Activated T-cell treated with anti-CD3 and anti-CD28 coated beads, Interleukin-2, amount 50 U/mL, for 72 hours (primary cell): Measurements from ENCODE around the gene IFT88. TPM values are rescaled to one million over a fixed set of nuclear protein-coding genes. Genes with fewer than 3 reads are reported as not detected.
A peak's percentile ranks its signal among the peaks of the same experiment; 100 is the strongest.

Source experiments
- ATAC-seq, 2 donors: fragments of 150-1000 bp; cut with Tn5 transposase; replicated peaks in 1 of 2; 2 replicates each; pipeline ENCODE4 v1.10.0; 2021; ENCODE audit warnings: moderate library complexity in 2 of 2, mild to moderate bottlenecking in 1 of 2
- DNase-seq, 2 donors: peaks; one replicate each; pipeline ENCODE4 v3.0.0; 2021 to 2022; ENCODE audit warnings: mixed read lengths in 1 of 2
- H3K27ac Mint-ChIP-seq: one replicate; pipeline ENCODE4 v1.8.0; 2022; ENCODE audit warnings: mild to moderate bottlenecking, moderate library complexity, mixed read lengths
- H3K27me3 Mint-ChIP-seq: one replicate; pipeline ENCODE4 v1.8.0; 2022; ENCODE audit warnings: low read depth, mixed read lengths
- H3K36me3 Mint-ChIP-seq, 2 donors: one replicate each; pipeline ENCODE4 v1.8.0; 2022; ENCODE audit warnings: mixed read lengths in 2 of 2, mild to moderate bottlenecking in 1 of 2; ENCODE audit not compliant: insufficient read depth in 2 of 2
- H3K4me1 Mint-ChIP-seq: one replicate; pipeline ENCODE4 v1.8.0; 2022; ENCODE audit warnings: low read depth, mixed read lengths
- H3K4me3 Mint-ChIP-seq, 2 donors: one replicate each; pipeline ENCODE4 v1.8.0; 2022; ENCODE audit warnings: mild to moderate bottlenecking in 2 of 2, mixed read lengths in 2 of 2, moderate library complexity in 2 of 2
- H3K9me3 Mint-ChIP-seq, 2 donors: one replicate each; pipeline ENCODE4 v1.8.0; 2022; ENCODE audit warnings: mixed read lengths in 2 of 2
- total RNA-seq, 2 donors: library from RNA; stranded (reverse); gene quantifications; one replicate each; pipeline ENCODE4 v1.2.3, GENCODE V29; 2022

IFT88 gene
- total RNA-seq, 2 donors from 2014 or later: 5.0 to 5.5 TPM

DNA sequence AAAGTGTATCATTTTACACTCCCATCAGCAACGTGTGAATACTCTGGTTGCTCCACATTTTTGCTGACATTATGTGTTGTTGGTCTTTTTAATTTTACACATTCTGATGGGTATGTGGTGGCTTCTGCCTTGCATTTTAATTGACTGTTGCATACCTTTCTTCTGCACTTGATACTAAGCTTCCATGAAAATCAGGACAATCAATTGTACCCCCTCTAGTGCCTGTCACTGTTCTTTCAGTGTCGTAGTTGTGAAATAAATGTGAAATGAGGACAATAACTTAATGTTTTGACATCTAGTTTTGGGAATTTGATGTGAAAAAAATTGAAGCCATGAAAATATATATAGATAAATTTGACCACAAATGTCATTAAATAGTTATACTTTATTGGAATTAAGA, 6.7 kb downstream of the IFT88 start:
- Mint-ChIP-seq H3K36me3 (peaks cover 5 to 13% of the 10 kb centered on the region in 2 donors), H3K27me3 (no peaks in the 10 kb centered on the region), H3K9me3 (peaks cover 0 to 6% of the 10 kb centered on the region in 2 donors), H3K27ac (no peak overlapping the region), H3K4me3 (no peak overlapping the region), H3K4me1 (no peaks in the 10 kb centered on the region)
- ATAC-seq (no peak), DNase-seq (no peak)

GRCh38 chr13:20579191-20579590, 12.2 kb downstream of the IFT88 start:
- DNase-seq (no peak), ATAC-seq (no peak)
- Mint-ChIP-seq H3K27me3 (no peaks in the 10 kb centered on the region), H3K4me1 (no peaks in the 10 kb centered on the region), H3K27ac (no peak overlapping the region), H3K36me3 (peaks cover 9 to 25% of the 10 kb centered on the region in 2 donors), H3K4me3 (no peak overlapping the region), H3K9me3 (peaks cover 3 to 6% of the 10 kb centered on the region in 2 donors)

DNA sequence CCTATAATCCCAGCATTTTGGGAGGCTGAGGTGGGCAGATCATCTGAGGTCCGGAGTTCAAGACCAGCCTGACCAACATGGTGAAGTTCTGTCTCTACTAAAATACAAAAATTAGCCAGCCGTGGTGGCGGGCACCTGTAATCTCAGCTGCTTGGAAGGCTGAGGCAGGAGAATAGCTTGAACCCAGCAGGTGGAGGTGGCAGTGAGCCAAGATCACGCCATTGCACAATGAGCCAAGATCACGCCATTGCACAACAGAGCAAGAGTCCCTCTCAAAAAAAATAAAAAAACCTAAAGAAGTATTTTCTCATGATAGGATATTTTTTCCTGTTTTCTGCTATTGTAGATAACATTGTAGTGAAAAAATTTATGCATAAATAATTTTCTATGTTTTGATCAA, 13.3 kb downstream of the IFT88 start:
- H3K9me3 Mint-ChIP-seq: peaks cover 6 to 8% of the 10 kb centered on the region in 2 donors
- DNase-seq: no peak

GRCh38 chr13:20582026-20582425, 15.1 kb downstream of the IFT88 start:
- Mint-ChIP-seq H3K4me1 (no peaks in the 10 kb centered on the region), H3K4me3 (no peak overlapping the region), H3K27me3 (no peaks in the 10 kb centered on the region), H3K36me3 (peaks cover 12 to 23% of the 10 kb centered on the region in 2 donors), H3K27ac (no peak overlapping the region), H3K9me3 (peaks cover 6% of the 10 kb centered on the region in 2 donors)
- DNase-seq (no peak), ATAC-seq (no peak)

More for the DNA sequence above, 13.3 kb downstream of the IFT88 start:
- no peak overlapping the region for H3K4me3 Mint-ChIP-seq
- H3K27ac Mint-ChIP-seq: no peak overlapping the region
- peaks cover 12 to 27% of the 10 kb centered on the region in 2 donors for H3K36me3 Mint-ChIP-seq
- H3K27me3 Mint-ChIP-seq: no peaks in the 10 kb centered on the region
- ATAC-seq: no peak
- no peaks in the 10 kb centered on the region for H3K4me1 Mint-ChIP-seq

GRCh38 chr13:20583803-20584293, 16.9 kb downstream of the IFT88 start:
- DNase-seq: no peak
- Mint-ChIP-seq H3K4me1 (no peaks in the 10 kb centered on the region), H3K27me3 (no peaks in the 10 kb centered on the region), H3K36me3 (peaks cover 6 to 14% of the 10 kb centered on the region in 2 donors), H3K27ac (no peak overlapping the region), H3K4me3 (no peak overlapping the region), H3K9me3 (peaks cover 2 to 6% of the 10 kb centered on the region in 2 donors)
- ATAC-seq: no peak

DNA sequence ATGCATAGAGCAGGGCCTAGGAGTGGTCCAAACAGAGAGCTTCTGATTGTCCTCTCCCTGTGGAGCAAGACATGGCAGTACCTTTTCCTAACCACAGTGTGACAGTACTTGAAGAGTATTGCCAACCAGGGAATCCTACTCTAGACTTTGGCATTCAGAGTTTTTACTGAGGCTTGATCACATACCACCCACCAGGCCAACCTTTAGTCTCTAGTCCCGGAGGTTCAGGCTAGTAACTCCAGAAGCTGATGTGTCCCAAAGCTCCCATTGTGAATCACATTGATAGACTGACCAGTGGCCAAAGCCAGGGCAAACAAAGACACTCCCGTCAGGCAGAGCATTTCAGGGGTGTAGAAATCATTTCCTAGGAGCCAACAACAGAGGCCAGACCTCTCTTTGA, 18.4 kb downstream of the IFT88 start:
- Mint-ChIP-seq H3K27me3 (no peaks in the 10 kb centered on the region), H3K27ac (no peak overlapping the region), H3K9me3 (peaks cover 2 to 6% of the 10 kb centered on the region in 2 donors), H3K36me3 (peaks cover 5 to 11% of the 10 kb centered on the region in 2 donors), H3K4me1 (no peaks in the 10 kb centered on the region), H3K4me3 (no peak overlapping the region)
- DNase-seq (no peak), ATAC-seq (no peak)

GRCh38 chr13:20588529-20589110, 21.7 kb downstream of the IFT88 start:
- Mint-ChIP-seq H3K27ac (no peak overlapping the region), H3K9me3 (peaks cover 2 to 5% of the 10 kb centered on the region in 2 donors), H3K27me3 (no peaks in the 10 kb centered on the region), H3K36me3 (peaks cover 5 to 8% of the 10 kb centered on the region in 2 donors), H3K4me1 (no peaks in the 10 kb centered on the region), H3K4me3 (no peak overlapping the region)
- no peak for ATAC-seq
- DNase-seq: no peak

DNA sequence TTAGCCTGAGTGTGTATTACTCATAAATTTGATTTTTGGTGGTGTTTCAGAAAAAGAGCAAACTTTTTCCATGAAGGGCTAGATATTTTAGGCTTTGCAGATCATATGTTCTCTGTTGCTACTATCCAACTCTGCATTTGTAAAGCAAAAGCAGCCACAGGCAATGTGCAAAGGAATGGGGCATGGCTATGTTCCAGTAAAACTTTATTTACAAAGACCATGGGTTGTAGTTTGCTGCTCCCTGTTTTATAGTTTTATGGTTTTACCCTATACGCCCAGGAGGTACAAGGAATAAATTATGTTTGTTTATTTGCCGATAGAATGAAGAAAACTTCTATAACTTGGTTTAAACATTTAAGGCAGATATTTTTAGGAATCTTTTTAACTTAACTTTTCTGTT, 23.6 kb downstream of the IFT88 start:
- H3K4me3 Mint-ChIP-seq: no peak overlapping the region
- ATAC-seq (no peak), DNase-seq (no peak)
- H3K27me3 Mint-ChIP-seq: no peaks in the 10 kb centered on the region
- H3K9me3 Mint-ChIP-seq: no peaks in the 10 kb centered on the region
- no peaks in the 10 kb centered on the region for H3K36me3 Mint-ChIP-seq
- no peak overlapping the region for H3K27ac Mint-ChIP-seq
- H3K4me1 Mint-ChIP-seq: no peaks in the 10 kb centered on the region

GRCh38 chr13:20592606-20593005, 25.6 kb downstream of the IFT88 start:
- Mint-ChIP-seq H3K4me3 (no peak overlapping the region), H3K9me3 (no peaks in the 10 kb centered on the region), H3K36me3 (no peaks in the 10 kb centered on the region), H3K27me3 (no peaks in the 10 kb centered on the region), H3K27ac (no peak overlapping the region), H3K4me1 (no peaks in the 10 kb centered on the region)
- no peak for DNase-seq
- ATAC-seq: no peak

DNA sequence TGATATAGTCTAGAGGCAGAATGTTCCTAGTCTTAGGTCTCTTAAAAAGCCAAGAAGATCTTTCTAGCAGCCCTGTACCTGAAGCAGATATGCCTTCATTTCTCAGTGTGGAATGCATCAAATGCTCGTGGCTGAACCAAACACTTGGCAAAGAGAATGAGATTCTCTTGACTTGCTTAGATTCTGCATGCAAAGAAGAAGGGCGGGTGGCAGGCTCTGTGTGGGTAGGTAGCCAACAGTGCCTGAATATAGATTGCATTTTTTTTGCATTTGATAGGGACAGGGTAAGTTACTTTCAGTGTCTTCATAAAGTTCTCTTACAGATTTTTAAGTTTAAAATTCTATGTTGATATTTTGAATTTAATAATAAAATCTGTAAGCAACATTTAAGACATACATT, 27.3 kb downstream of the IFT88 start:
- Mint-ChIP-seq H3K36me3 (no peaks in the 10 kb centered on the region), H3K9me3 (no peaks in the 10 kb centered on the region), H3K27ac (no peak overlapping the region), H3K4me3 (no peak overlapping the region), H3K27me3 (no peaks in the 10 kb centered on the region), H3K4me1 (no peaks in the 10 kb centered on the region)
- ATAC-seq (no peak), DNase-seq (no peak)

DNA sequence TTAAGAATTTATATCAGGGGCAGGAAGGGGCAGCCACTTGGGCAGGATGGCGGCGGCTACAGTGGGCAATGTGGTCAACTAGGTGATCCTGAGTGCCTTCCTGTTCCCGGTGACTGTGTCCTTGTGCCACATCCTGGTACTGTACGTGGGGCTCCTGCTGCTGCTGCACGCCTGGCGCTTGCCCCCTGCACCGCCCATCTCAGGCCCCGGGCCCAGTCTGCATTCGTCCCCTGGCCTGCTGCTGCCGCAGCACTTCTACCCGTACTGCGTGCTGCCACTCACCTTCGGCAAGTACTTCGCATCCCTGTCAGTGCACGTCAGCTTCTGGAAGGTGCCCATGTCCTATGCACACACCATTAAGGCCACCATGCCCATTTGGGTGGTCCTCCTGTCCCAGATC, 40.1 kb downstream of the IFT88 start:
- ATAC-seq (no peak), DNase-seq (no peak)
- Mint-ChIP-seq H3K27ac (no peak overlapping the region), H3K4me3 (no peak overlapping the region), H3K36me3 (no peaks in the 10 kb centered on the region), H3K4me1 (no peaks in the 10 kb centered on the region), H3K27me3 (no peaks in the 10 kb centered on the region), H3K9me3 (no peaks in the 10 kb centered on the region)

DNA sequence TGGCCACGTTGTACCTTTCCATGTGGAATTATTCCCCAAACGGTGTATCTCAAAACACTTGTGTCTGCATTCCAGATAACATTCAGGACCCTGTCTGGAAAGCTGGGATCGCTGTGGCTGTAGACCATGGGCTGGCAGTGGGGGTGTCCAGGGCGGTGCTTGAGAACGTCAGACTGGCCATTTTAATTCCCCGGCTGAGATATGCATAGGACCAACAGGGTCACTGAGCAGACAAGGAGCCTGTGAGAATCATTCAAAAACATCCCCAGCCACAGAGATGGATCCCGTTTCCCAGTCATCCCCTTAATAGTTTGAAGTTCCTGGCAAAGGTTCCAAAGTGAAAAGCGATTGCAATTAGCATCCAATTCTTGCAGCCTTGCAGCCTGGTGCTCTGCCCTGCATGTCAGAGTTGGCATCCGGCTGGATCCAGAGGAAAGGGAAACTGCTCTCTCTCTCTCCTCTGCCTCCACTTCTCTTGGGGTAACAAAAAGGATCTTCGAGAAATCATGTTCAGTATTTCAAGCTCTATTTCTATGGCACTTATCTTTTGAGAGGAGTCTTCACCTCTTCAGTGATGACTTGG, 41.6 kb downstream of the IFT88 start:
- H3K9me3 Mint-ChIP-seq: no peaks in the 10 kb centered on the region
- DNase-seq (no peak), ATAC-seq (no peak)
- H3K4me3 Mint-ChIP-seq: no peak overlapping the region
- H3K4me1 Mint-ChIP-seq: no peaks in the 10 kb centered on the region
- no peak overlapping the region for H3K27ac Mint-ChIP-seq
- H3K27me3 Mint-ChIP-seq: no peaks in the 10 kb centered on the region
- H3K36me3 Mint-ChIP-seq: no peaks in the 10 kb centered on the region

DNA sequence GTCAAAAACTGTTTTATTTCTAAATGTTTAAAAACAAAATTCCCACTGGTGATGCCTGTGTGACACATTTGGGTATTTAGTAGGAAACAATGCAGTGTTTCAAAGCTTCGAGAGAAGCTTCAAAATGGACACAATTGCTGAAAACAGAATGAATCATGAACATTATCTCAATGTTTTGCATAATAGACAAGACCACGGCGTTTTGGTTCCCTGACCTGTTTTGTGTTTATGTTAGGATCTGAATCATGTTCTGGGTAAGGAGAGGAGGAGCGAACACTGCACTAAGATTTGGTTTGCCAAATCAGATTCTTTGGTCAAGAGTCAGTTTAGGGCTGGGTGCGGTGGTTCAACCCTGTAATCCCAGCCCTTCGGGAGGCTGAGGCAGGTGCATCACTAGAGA, 42.2 kb downstream of the IFT88 start:
- Mint-ChIP-seq H3K36me3 (no peaks in the 10 kb centered on the region), H3K4me3 (no peak overlapping the region), H3K9me3 (no peaks in the 10 kb centered on the region), H3K27ac (peak overlapping the region; percentile 30), H3K27me3 (no peaks in the 10 kb centered on the region), H3K4me1 (no peaks in the 10 kb centered on the region)
- ATAC-seq (no peak), DNase-seq (no peak)

DNA sequence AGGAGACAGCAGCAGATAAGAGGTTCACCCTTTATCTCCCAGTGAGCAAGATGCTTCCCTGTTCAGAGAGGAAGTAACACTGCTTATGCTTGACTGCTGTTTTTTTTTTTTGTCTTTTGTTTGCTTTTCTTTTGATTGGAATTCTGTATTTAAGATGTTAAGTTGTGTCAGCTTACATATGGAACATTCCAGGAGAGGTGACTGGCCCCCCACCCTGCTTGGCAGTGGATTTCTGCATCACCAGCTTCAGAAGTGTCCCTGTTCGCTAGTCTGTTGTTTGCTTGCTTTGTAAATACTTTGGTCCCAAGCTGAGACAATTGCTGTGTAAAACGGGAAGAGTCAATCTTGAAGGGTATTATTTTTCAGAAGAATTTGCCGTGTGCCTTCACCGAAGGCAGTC, 43.0 kb downstream of the IFT88 start:
- H3K27me3 Mint-ChIP-seq: no peaks in the 10 kb centered on the region
- no peak overlapping the region for H3K27ac Mint-ChIP-seq
- H3K4me1 Mint-ChIP-seq: no peaks in the 10 kb centered on the region
- H3K36me3 Mint-ChIP-seq: no peaks in the 10 kb centered on the region
- DNase-seq (no peak), ATAC-seq (no peak)
- H3K9me3 Mint-ChIP-seq: no peaks in the 10 kb centered on the region
- no peak overlapping the region for H3K4me3 Mint-ChIP-seq
